Fibroblast of villous mesenchyme (primary cell): ENCODE data around the gene PITHD1. TPM values are rescaled to one million over a fixed set of nuclear protein-coding genes. Genes with fewer than 3 reads are reported as not detected.

ENCODE experiments used
- DNase-seq: peaks from one replicate; pipeline ENCODE4 v3.0.0-alpha.2; 2010; ENCODE audit warnings: low read depth
- H3K4me3 ChIP-seq: 2 replicates; pipeline ENCODE4 v1.5.1; 2011; ENCODE audit warnings: low read depth, mild to moderate bottlenecking, low read length
- CTCF ChIP-seq: IDR thresholded peaks from 2 replicates; pipeline ENCODE4 v1.5.1; 2012; ENCODE audit warnings: low read depth, mild to moderate bottlenecking, low read length; ENCODE audit not compliant: insufficient read depth
- total RNA-seq: library from RNA; depleted of rRNA; stranded (reverse); fragments of >200 nt; gene quantifications from 2 replicates; pipeline ENCODE4 v1.2.3, GENCODE V29; 2012

The PITHD1 gene
- total RNA-seq, 1 donor = 28.9 TPM

- H3K4me3 ChIP-seq = no peak overlapping the region
- TF ChIP-seq CTCF = no peak
- DNase-seq = no peak
These were observed 10.5 kb downstream of the PITHD1 start for GRCh38 chr1:23788695-23789094.

GRCh38 chr1:23790696-23791515, 12.7 kb downstream of the PITHD1 start, which contains the start of gene LYPLA2:
Gene LYPLA2, plus strand, starts transcription at chr1:23791145. Its CDS starts 1,538 bp downstream, at chr1:23792683.
- TF ChIP-seq CTCF = no peak
- DNase-seq = peak; percentile 92
- peak within 1 kb of the TSS; percentile 93 for H3K4me3 ChIP-seq

GRCh38 chr1:23791516-23792047, 13.4 kb downstream of the PITHD1 start:
- no peak for TF ChIP-seq CTCF
- H3K4me3 ChIP-seq = peak overlapping the region; percentile 93
- no peak for DNase-seq

- no peak for TF ChIP-seq CTCF
- peak overlapping the region; percentile 93 for H3K4me3 ChIP-seq
- no peak for DNase-seq
These were observed 14.1 kb downstream of the PITHD1 start for GRCh38 chr1:23792151-23792945.

GRCh38 chr1:23793018-23793781, 15.0 kb downstream of the PITHD1 start:
- no peak for DNase-seq
- TF ChIP-seq CTCF = no peak
- H3K4me3 ChIP-seq = no peak overlapping the region
